HL-60 (cell line): ENCODE measurements around the gene CRIP2.

ENCODE experiments used
- DNase-seq, 2 experiments: peaks; one replicate each; pipeline ENCODE4 v3.0.0-alpha.2; 2010 to 2020; ENCODE audit warnings: low read depth in 1 of 2, low spot score in 1 of 2
- H3K27ac ChIP-seq: fragments of 250-450 bp; sonication (Bioruptor Pico); replicated peaks from 2 replicates; pipeline ENCODE4 v1.5.1; 2020; ENCODE audit warnings: mild to moderate bottlenecking, moderate library complexity
- H3K27me3 ChIP-seq: fragments of 250-450 bp; sonication (Bioruptor Pico); 2 replicates; pipeline ENCODE4 v1.5.1; 2021; ENCODE audit warnings: mild to moderate bottlenecking, moderate library complexity; ENCODE audit not compliant: insufficient read depth, poor library complexity, severe bottlenecking
- H3K4me3 ChIP-seq: replicated peaks from 2 replicates; pipeline ENCODE4 v1.5.1; 2011; ENCODE audit warnings: mild to moderate bottlenecking, control low read depth, low read length; ENCODE audit not compliant: insufficient read depth
- GABPA ChIP-seq: IDR thresholded peaks from 2 replicates; pipeline ENCODE4 v1.6.1; 2012; ENCODE audit warnings: low read depth
- POLR2AphosphoS5 ChIP-seq: IDR thresholded peaks from 2 replicates; pipeline ENCODE4 v1.6.1; 2012; ENCODE audit warnings: low read depth
- SPI1 ChIP-seq: IDR thresholded peaks from 2 replicates; pipeline ENCODE4 v1.6.1; 2012; ENCODE audit warnings: low read depth, mild to moderate bottlenecking, borderline replicate concordance
- TF ChIP-seq, protein P1 (sequence below): IDR thresholded peaks from one replicate; pipeline ENCODE4 v1.5.1; 2011; ENCODE audit warnings: low read length, control low read depth, inconsistent platforms; ENCODE audit not compliant: insufficient read depth
- TF ChIP-seq, protein P2 (sequence below): IDR thresholded peaks from 2 replicates; pipeline ENCODE4 v1.6.1; 2012; ENCODE audit warnings: low read depth; ENCODE audit not compliant: insufficient replicate concordance

CRIP2 gene

DNA sequence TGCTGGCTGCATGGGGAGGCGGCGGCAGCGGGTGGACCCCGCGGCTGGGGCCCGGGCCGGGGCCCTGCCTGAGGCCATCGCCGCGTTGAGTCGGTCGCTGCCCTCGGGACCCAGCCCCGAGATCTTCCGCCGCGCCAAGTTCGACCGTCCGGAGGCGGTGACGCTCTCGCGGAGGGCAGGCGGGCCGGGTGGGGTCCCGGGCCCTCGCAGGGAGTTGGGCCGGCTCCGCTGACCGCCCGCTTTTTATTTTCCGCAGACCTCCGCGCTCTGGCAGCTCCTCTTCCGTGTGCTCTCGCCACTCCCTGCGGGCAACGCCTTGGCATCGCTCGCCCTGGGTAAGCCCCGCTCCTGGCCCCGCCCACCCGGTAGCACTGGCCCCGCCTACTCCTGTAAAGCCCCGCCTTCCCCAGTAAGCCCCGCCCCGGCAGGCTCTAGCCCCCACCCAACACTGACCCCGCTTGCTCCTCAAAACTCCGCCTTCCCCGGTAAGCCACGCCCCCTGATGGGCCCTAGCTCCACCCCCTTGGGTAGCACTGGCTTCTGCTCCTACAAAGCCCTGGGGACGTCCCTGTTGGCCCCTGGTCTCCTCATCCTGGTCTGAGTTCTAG is 16.8 kb downstream of the CRIP2 start:
- peak overlapping the region; percentile 80 for H3K4me3 ChIP-seq
- peak overlapping the region; percentile 80 for H3K27ac ChIP-seq
- no peak for TF ChIP-seq GABPA
- TF ChIP-seq, protein P1, sequence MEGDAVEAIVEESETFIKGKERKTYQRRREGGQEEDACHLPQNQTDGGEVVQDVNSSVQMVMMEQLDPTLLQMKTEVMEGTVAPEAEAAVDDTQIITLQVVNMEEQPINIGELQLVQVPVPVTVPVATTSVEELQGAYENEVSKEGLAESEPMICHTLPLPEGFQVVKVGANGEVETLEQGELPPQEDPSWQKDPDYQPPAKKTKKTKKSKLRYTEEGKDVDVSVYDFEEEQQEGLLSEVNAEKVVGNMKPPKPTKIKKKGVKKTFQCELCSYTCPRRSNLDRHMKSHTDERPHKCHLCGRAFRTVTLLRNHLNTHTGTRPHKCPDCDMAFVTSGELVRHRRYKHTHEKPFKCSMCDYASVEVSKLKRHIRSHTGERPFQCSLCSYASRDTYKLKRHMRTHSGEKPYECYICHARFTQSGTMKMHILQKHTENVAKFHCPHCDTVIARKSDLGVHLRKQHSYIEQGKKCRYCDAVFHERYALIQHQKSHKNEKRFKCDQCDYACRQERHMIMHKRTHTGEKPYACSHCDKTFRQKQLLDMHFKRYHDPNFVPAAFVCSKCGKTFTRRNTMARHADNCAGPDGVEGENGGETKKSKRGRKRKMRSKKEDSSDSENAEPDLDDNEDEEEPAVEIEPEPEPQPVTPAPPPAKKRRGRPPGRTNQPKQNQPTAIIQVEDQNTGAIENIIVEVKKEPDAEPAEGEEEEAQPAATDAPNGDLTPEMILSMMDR = no peak
- TF ChIP-seq SPI1 = no peak
- no peak for TF ChIP-seq POLR2AphosphoS5
- TF ChIP-seq, protein P2, sequence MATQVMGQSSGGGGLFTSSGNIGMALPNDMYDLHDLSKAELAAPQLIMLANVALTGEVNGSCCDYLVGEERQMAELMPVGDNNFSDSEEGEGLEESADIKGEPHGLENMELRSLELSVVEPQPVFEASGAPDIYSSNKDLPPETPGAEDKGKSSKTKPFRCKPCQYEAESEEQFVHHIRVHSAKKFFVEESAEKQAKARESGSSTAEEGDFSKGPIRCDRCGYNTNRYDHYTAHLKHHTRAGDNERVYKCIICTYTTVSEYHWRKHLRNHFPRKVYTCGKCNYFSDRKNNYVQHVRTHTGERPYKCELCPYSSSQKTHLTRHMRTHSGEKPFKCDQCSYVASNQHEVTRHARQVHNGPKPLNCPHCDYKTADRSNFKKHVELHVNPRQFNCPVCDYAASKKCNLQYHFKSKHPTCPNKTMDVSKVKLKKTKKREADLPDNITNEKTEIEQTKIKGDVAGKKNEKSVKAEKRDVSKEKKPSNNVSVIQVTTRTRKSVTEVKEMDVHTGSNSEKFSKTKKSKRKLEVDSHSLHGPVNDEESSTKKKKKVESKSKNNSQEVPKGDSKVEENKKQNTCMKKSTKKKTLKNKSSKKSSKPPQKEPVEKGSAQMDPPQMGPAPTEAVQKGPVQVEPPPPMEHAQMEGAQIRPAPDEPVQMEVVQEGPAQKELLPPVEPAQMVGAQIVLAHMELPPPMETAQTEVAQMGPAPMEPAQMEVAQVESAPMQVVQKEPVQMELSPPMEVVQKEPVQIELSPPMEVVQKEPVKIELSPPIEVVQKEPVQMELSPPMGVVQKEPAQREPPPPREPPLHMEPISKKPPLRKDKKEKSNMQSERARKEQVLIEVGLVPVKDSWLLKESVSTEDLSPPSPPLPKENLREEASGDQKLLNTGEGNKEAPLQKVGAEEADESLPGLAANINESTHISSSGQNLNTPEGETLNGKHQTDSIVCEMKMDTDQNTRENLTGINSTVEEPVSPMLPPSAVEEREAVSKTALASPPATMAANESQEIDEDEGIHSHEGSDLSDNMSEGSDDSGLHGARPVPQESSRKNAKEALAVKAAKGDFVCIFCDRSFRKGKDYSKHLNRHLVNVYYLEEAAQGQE = no peak
- peak; percentile 68 to 90 for DNase-seq
- H3K27me3 ChIP-seq = peaks cover 6% of the 10 kb centered on the region

DNA sequence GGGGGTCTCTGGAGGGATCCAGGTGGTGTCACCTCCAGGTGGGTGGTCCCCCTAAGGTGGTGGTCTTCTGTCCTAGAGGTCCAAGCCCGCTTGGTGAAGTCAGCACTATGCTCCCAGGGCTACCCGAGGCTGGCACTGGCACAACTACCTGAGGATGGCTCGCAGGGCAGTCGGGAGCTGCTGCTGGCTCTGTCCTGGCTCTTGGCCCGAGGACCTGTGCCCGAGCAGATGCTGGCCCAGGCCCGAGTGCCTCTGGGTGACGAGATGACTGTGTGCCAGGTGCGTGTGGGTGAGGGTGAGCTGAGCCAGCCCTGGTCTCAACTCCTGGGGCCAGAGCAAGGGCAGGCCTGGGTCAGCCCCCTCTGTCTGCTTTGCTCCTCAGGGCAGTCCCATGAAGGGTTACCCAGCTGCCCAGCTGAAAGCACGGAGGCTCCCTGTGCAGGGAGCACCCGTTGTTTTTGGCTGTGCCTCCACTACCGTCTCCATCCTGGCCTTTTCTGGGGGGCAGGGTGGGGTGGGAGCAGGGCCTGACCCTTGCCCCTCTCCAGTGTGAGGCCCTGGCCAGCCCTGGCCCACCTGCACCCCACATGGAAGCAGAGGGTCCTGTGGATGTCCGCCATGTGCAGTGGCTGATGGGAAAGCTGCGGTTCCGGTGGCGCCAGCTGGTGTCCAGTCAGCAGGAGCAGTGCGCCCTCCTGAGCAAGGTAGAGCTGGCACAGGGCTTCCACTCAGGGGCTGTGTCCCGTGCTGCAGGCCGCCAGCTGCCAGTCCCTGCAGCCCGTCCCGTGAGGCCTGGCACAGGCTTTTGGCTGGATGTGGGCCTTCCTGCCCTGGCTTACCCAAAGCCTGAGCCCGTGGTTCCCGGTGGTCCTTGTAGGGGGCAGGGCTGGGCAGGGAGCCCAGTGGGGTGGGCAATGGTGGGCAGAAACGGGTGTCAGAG is 17.7 kb downstream of the CRIP2 start:
- TF ChIP-seq SPI1 (no peak), GABPA (no peak), POLR2AphosphoS5 (no peak)
- TF ChIP-seq, protein P1 = no peak
- TF ChIP-seq, protein P2 = no peak
- Histone ChIP-seq H3K27me3 (no peaks in the 10 kb centered on the region), H3K4me3 (peak overlapping the region; percentile 80), H3K27ac (no peak overlapping the region)
- no peak for DNase-seq

DNA sequence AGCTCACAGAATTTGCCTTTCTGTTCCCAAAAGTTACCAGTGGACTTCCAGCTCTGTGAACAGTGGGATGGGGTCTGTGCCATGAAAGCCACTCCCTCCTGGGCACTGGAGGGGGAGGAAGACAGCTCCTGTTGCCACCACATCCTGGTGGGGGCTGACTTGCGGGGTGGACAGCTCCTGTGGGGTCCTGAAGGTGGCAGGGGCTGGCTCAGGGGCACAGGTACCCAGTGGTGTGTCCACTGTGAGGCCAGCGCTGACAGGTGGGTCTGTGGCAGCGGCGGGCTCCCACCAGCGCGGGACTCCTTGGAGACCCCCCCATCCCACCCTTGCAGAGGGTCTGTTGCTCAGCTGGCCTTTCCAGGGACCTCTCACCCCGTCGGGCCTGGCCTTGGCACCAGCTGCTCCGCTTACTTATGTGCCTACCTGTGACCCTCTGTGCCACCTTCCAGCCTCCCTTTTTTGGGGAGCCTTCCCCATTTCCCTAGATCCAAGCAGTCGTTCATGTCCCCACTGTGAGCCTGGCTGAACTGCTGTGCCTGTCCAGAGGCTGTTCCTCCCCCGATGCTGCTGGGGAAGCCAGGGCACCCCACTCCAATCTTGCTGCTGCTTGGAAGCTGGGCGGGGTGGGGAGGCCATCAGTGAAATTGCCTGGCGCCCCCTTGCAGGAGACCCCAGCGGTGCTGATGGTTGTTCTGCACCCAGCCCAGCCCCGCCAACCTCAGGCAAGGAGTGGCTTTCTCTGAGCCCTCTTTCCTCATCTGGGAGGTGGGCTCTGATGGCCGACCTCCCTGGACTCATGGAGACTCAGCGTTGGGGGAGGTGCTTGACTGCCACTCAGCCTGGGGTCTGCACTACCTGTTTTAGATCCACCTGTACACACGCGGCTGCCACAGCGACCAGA is 18.6 kb downstream of the CRIP2 start:
- no peak for DNase-seq
- H3K4me3 ChIP-seq = no peak overlapping the region
- no peak overlapping the region for H3K27ac ChIP-seq
- TF ChIP-seq, protein P2 = no peak
- TF ChIP-seq, protein P1 = no peak
- TF ChIP-seq GABPA (no peak), SPI1 (no peak), POLR2AphosphoS5 (no peak)
- H3K27me3 ChIP-seq = no peaks in the 10 kb centered on the region
